NK-92 (cell line): ENCODE data around the gene FRRS1.
"Not testable (repeated sequence)": the region's sequence is repeated elsewhere in the genome, so short reads cannot be mapped to it uniquely, and the experiment has no call there.

Source experiments
- DNase-seq: peaks from one replicate; lab custom pipeline; 2025; ENCODE audit not compliant: unreplicated experiment; lab: John Stamatoyannopoulos, UW

Gene FRRS1

DNA sequence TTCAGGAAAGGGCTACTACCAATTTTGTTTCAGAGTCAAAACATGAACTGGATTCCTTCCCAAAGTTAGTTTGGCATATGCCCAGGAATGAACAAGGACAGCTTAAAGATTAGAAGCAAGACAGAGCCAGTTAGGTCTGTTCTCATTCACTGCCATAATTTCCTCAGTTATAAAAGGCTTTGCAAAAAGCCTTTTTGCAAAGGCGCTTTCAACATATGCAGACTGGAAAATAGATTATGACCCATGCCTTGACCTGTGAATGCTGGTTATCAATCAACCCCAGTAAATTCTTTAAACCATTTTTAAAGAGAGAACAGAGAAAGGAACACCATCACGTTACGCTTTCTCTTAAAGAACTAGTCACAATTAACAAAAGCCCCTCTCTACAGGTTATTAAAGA, 1.7 kb upstream of the FRRS1 start:
- no peak for DNase-seq

GRCh38 chr1:99764909-99765308, 1.5 kb downstream of the FRRS1 start:
- DNase-seq, result no peak

GRCh38 chr1:99764439-99764838, 2.0 kb downstream of the FRRS1 start:
- DNase-seq, result no peak

DNA sequence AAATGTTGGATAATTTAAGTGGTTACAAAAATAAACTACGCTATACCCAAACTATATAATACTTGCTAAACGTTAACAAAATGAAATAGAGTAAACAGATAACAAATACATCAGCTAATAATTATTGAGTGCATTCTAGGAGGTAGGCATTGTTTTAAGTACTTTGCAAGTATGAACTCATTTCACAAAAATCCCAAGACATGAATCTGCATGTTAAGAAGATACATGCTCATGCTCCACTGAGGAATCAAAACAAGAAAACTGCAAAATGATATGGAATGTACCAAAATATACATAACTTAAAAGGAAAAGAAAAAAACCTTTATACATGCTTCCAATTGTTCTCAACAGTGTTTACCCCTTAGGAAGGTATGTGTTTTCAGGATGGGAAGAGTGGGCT, 2.5 kb downstream of the FRRS1 start:
- no peak for DNase-seq

DNA sequence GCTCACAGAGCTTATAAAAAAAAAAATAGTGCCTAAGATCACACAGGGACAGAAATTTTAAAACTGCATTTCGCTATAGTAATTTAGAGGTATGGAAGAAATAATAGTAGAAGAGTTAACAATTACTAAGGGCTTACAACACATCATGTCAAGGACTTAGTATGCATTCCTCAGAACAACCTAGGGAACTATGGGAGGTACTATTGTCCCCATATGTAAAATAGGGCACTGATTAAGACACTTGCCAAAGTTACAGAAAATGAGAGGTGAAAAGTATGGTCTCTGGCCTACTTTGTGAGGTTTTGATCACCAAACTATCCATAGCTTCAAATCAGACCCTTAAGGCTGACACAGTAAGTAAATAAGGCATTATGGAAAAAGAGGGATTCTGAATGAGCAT, 4.7 kb downstream of the FRRS1 start:
- DNase-seq, result no peak

DNA sequence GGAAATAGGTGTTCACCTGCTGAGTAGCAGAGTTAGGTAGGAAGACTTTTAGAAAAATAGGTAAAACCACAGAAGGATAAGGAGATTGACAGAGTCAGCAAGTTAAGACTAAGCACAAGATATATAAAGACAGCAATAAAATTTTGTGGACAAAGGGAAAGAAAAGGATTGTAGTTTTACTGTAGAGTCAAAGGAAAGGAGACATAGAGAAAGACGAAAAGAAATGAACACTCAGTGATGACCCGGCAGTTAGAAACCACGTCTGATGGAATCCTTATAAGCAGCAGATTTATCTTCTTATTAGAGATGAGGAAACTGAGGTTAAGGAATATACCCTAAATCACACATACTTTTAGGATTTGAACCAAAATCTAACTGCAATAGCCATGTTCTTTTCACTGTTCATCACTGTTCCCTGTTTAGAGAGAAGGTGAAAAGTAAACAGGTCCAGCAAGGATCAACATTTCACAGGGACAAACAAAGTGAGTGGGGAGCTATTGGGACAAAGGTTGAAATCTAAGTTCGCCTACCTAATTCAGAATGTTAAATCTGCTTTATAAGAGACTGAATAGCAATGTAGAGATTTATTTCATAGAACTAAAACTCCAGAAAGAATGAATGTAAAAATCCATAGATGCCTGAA, 6.8 kb downstream of the FRRS1 start:
- no peak for DNase-seq

DNA sequence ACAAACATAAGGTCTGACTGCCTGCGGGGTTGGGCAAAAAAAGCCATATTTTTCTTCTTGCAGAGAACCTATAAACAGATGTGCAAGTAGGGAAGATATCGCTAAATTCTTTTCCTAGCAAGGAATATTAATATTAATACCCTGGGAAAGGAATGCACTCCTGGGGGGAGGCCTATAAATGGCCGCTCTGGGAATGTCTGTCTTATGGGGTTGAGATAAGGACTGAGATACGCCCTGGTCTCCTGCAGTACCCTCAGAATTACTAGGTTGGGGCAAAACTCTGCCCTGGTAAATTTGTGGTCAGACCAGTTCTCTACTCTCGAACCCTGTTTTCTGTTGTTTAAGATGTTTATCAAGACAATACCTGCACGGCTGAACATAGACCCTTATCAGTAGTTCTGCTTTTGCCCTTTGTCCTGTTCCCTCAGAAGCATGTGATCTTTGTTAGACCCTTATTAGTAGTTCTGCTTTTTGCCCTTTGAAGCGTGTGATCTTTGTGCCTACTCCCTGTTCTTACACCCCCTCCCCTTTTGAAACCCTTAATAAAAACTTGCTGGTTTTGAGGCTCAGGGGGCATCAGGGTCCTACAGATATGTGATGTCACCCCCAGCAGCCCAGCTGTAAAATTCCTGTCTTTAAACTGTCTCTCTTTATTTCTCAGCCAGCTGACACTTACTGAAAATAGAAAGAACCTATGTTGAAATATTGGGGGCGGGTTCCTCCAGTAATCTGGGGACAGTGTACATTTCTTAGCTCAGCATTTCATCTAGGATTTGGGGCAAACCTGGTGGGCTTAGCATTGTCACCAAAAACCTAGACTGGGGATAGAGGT, 7.5 kb downstream of the FRRS1 start:
- not testable (repeated sequence) for DNase-seq

GRCh38 chr1:99758073-99758511, 8.3 kb downstream of the FRRS1 start:
- DNase-seq, result no peak

GRCh38 chr1:99756598-99756997, 9.8 kb downstream of the FRRS1 start:
- DNase-seq, result no peak

DNA sequence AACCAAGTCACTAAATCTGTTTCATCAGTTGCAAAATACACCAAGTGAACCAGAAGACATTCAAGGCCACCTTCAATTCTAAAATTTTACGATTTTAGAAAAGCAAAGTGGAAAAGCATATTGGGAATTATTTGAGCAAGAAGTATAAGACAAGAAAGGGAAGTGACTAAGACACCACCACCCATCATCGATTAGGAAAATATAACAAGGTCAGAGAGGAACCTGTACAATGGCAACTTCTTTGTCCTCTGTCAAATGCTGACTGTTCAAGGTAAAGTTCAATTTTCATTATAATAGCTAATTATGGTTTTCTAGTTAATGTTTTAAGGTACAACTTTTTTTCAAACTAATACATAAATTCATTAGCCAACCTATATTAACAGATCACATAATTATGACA, 10.8 kb downstream of the FRRS1 start:
- DNase-seq, result no peak

- no peak for DNase-seq
These were observed 11.7 kb downstream of the FRRS1 start for GRCh38 chr1:99754697-99755096.

DNA sequence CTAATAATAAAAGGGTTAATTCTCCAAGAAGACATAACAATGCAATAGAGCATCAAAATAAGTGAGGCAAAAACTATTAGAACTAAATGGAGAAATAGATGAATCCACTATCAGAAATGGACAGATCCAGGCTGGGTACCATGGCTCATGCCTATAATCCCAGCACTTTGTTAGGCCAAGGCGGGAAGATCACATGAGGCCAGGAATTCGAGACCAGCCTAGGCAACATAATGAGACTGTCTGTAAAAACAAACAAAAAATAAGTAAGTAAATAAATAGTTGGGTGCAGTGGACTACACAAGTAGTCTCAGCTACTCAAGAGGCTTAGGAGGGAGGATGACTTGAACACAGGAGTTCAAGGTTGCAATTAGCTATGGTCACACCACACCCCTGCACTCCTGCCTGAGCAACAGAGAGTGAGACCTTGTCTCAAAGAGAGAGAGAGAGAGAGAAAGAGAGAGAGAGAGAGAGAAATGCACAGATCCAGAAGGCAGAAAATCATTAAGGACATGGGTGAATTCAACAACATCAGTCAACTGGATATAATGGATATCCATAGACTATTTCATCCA, 12.3 kb downstream of the FRRS1 start:
- no peak for DNase-seq

GRCh38 chr1:99751877-99752504, 14.4 kb downstream of the FRRS1 start:
- DNase-seq, result no peak

GRCh38 chr1:99749504-99750347, 16.7 kb downstream of the FRRS1 start:
- DNase-seq, result no peak

DNA sequence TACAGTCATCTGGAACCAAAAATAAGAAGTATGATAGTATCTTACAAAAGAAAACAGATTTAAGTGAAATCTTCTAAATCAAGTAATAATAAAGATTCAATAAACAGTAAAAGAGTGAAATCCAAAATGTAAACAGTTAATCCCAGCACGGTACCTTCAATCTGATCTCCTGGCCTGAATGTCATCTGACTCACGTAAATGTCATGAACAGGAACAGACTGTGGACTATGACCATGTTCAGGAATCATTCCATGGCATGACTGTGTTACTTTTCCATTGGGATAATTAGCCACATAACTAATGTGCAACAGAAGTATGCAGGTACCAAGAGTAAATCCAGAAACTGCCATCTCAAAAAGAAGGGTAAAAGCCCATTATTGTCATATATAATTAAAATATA, 18.0 kb downstream of the FRRS1 start:
- no peak for DNase-seq

DNA sequence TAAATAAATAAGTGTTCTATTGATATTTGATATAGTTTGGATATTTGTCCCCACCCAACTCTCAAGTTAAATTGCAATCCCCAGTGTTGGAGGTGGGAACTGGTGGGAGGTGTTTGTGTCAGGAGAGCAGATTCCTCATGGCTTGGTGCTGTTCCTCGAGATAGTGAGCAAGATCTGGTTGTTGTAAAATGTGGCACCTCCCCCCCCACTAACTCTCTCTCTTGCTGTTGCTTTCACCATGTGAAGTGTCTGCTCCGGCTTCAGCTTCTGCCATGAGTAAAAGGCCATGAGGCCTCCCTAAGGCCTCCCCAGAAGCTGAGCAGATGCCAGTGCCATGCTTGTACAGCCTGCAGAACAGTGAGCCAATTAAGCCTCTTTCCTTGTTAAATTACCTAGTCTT, 20.8 kb downstream of the FRRS1 start:
- no peak for DNase-seq

- DNase-seq, result no peak
These were observed 21.4 kb downstream of the FRRS1 start for GRCh38 chr1:99745061-99745460.

- DNase-seq, result no peak
These were observed 26.3 kb downstream of the FRRS1 start for GRCh38 chr1:99740141-99740540.

GRCh38 chr1:99738858-99739465, 27.5 kb downstream of the FRRS1 start:
- no peak for DNase-seq

DNA sequence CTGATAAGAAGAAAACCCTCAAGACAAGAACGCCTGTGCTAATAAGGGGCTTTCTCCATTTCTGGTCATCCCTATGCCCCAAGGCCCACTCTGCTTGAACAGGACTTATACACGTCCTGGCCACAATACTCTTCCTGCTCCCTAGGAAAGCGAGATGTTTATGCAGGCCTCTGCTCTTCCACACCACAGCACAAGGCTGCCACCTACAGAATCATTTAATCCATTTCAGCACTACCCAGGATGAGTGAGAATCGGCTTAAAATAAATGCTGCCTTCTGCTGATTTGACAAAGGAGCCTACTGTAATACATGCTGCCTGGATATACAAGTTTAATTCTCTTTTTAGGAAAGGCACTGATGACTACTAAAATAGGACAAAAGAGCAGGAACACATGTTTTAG, 29.4 kb downstream of the FRRS1 start:
- no peak for DNase-seq

DNA sequence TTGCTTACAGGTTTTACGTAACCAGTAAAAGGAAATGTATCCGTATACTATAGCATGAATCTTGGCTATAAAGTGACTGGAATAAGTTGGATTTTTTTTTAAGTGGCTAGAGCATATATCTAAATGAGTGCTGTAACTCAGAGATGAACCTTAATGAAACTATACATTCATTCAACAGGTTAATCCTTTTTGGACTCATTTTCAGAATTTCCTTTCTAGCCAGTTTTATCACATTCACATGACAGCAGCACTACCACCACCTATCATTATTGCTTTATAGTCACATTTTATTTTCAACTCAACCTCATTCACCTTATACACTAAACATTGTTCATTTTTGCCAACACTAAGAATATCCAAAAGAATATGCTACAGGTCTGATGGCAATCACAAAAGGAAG, 30.6 kb downstream of the FRRS1 start:
- DNase-seq, result no peak
